Left renal pelvis (tissue), 4 donors: ENCODE data around the gene SERTAD3. TPM values are rescaled to one million over a fixed set of nuclear protein-coding genes. Genes with fewer than 3 reads are reported as not detected.

Experiments used
- polyA plus RNA-seq, 4 donors: library from polyadenylated mRNA; unstranded; fragments of 120-200 nt; gene quantifications; one replicate each; pipeline ENCODE4 v1.2.1, GENCODE V29; 2013; ENCODE audit not compliant: insufficient read length in 4 of 4

Gene SERTAD3
- polyA plus RNA-seq, 4 donors: 31.6 to 66.6 (median 37.1) TPM

Other genes starting within 250 kb of the SERTAD3 start
- under 1 TPM in 3 of 4 donors, not detected in 1; 0.05 to 0.20 (median 0.09) TPM for gene TTC9B, start 226.0 kb downstream of the SERTAD3 start, polyA plus RNA-seq
- 1 to 10 TPM in 1 of 4 donors, under 1 TPM in 3; 0.29 to 2.8 (median 0.80) TPM for gene CCNP, start 217.6 kb downstream of the SERTAD3 start, polyA plus RNA-seq
- 100 to 1,000 TPM; 139 to 203 (median 168) TPM for gene AKT2, start 159.0 kb downstream of the SERTAD3 start, polyA plus RNA-seq
- 10 to 100 TPM in 3 of 4 donors, 1 to 10 TPM in 1; 9.7 to 16.1 (median 12.2) TPM for gene C19orf47, start 95.9 kb downstream of the SERTAD3 start, polyA plus RNA-seq
- gene PLD3, start 95.6 kb downstream of the SERTAD3 start, polyA plus RNA-seq: 100 to 1,000 TPM; 239 to 328 (median 258) TPM
- under 1 TPM; 0.11 to 0.26 (median 0.16) TPM for gene HIPK4, start 54.2 kb downstream of the SERTAD3 start, polyA plus RNA-seq
- 10 to 100 TPM in 2 of 4 donors, 1 to 10 TPM in 2; 7.9 to 13.4 (median 10.4) TPM for gene PRX, start 31.0 kb downstream of the SERTAD3 start, polyA plus RNA-seq
- gene SERTAD1, start 18.3 kb downstream of the SERTAD3 start, polyA plus RNA-seq: 10 to 100 TPM in 1 of 4 donors, 1 to 10 TPM in 3; 6.3 to 11.2 (median 8.2) TPM
- gene BLVRB, start 21.4 kb upstream of the SERTAD3 start, polyA plus RNA-seq: 10 to 100 TPM; 38.3 to 81.1 (median 46.6) TPM
- gene SPTBN4, start 22.7 kb upstream of the SERTAD3 start, polyA plus RNA-seq: 1 to 10 TPM; 1.2 to 3.3 (median 1.8) TPM
- gene SHKBP1, start 132.5 kb upstream of the SERTAD3 start, polyA plus RNA-seq: 10 to 100 TPM; 22.2 to 52.9 (median 40.8) TPM
- gene LTBP4, start 157.0 kb upstream of the SERTAD3 start, polyA plus RNA-seq: 100 to 1,000 TPM; 193 to 531 (median 257) TPM
- gene NUMBL, start 246.3 kb upstream of the SERTAD3 start, polyA plus RNA-seq: 10 to 100 TPM; 11.5 to 35.0 (median 15.8) TPM